Measurements from ENCODE around the gene SVOP. TPM values are rescaled to one million over a fixed set of nuclear protein-coding genes. Genes with fewer than 3 reads are reported as not detected.

The SVOP gene
- total and polyA plus RNA-seq, 11 donors = 0.14 to 5.3 (median 2.2) TPM

DNA sequence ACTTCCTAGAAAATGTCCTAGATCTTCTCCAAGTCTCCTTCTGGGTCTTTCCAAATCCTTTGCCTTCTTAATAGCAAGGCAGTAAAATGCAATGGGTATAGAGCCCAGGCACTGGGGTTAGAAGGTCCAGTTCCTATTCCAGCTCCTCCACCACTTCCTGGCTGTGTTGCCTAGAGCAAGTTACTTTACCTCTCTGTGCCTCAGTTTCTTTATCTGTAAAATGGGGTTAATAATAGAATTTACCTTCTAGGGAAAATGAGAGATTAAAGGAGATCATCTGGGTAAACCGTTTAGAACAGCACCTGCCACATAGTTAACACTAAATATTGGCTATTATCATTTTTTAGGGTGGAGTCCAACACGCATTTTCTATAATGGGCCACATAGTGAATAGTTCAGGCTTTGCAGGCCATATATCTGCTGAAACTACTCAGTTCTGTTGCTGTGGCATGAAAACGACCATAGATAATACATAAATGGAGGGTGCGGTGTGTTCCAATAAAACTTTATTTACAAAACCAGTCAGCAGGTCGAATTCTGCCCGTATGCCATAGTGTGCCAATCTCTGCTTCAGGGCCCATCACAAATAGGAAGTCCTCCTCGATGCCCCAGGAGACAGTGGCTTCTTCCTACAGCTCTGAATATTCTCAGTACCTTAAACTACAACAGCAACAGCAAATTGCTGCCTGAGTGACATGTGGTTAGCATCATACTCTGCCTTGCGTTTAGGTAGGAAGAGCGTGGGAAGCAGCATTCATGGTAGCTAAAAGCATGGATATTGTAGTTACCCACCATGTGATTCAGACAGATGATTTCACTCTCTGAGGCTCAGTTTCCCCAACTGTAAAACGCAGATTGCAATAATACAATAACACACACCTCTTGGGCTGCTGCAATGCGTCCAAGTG is 60.9 kb downstream of the SVOP start:
- no peaks in the 10 kb centered on the region for H3K9me3 ChIP-seq
- ATAC-seq (no peak), DNase-seq (no peak)
- TF ChIP-seq, protein P1, sequence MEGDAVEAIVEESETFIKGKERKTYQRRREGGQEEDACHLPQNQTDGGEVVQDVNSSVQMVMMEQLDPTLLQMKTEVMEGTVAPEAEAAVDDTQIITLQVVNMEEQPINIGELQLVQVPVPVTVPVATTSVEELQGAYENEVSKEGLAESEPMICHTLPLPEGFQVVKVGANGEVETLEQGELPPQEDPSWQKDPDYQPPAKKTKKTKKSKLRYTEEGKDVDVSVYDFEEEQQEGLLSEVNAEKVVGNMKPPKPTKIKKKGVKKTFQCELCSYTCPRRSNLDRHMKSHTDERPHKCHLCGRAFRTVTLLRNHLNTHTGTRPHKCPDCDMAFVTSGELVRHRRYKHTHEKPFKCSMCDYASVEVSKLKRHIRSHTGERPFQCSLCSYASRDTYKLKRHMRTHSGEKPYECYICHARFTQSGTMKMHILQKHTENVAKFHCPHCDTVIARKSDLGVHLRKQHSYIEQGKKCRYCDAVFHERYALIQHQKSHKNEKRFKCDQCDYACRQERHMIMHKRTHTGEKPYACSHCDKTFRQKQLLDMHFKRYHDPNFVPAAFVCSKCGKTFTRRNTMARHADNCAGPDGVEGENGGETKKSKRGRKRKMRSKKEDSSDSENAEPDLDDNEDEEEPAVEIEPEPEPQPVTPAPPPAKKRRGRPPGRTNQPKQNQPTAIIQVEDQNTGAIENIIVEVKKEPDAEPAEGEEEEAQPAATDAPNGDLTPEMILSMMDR (IDR thresholded peaks at IDR 0.05) = no peak
- TF ChIP-seq POLR2A (IDR thresholded peaks at IDR 0.05) = no peak
- no peaks in the 10 kb centered on the region for H3K36me3 ChIP-seq
- peaks cover 0 to 3% (median 0%) of the 10 kb centered on the region in 9 donors for H3K27me3 ChIP-seq
- H3K4me3 ChIP-seq = no peak overlapping the region
- H3K27ac ChIP-seq = no peak overlapping the region
- intact Hi-C loops (cut with DNase I) = loop anchor here in 3 of 10 donors (10.0 kb wide), 3 partner anchors 95 to 395 kb away; partner anchors contain the start of genes ALKBH2 (in 1 of the 3), ISCU (in 1 of the 3), SART3 (in 1 of the 3) and UNG (in 1 of the 3)
- 80 to 88% (median 85%) methylated on average over 11 of the region's 11 CpGs for WGBS, 4 donors
- H3K4me1 ChIP-seq = peaks cover 0 to 7% (median 0%) of the 10 kb centered on the region in 12 donors

- Histone ChIP-seq H3K27me3 (no peaks in the 10 kb centered on the region), H3K9me3 (no peaks in the 10 kb centered on the region), H3K4me3 (no peak overlapping the region), H3K36me3 (no peaks in the 10 kb centered on the region), H3K4me1 (peaks cover 0 to 16% (median 7%) of the 10 kb centered on the region in 12 donors), H3K27ac (peak overlapping the region in 3 of 12 donors; percentile 20 to 43 (median 20))
- DNase-seq (peak in 4 of 5 donors; percentile 54 to 84 (median 64)), ATAC-seq (peak; percentile 43 to 79 (median 68))
- TF ChIP-seq, protein P1 (IDR thresholded peaks at IDR 0.05) = no peak
- TF ChIP-seq POLR2A (IDR thresholded peaks at IDR 0.05) = no peak
- intact Hi-C loops (cut with DNase I) = loop anchor here in 3 of 10 donors (10.0 kb wide), 3 partner anchors 91 to 391 kb away; partner anchors contain the start of genes ALKBH2 (in 1 of the 3), ISCU (in 1 of the 3), SART3 (in 1 of the 3) and UNG (in 1 of the 3)
- WGBS, 4 donors = 16 to 22% (median 19%) methylated on average over 6 of the region's 6 CpGs
Observed at GRCh38 chr12:108955225-108955835, 65.5 kb downstream of the SVOP start.

DNA sequence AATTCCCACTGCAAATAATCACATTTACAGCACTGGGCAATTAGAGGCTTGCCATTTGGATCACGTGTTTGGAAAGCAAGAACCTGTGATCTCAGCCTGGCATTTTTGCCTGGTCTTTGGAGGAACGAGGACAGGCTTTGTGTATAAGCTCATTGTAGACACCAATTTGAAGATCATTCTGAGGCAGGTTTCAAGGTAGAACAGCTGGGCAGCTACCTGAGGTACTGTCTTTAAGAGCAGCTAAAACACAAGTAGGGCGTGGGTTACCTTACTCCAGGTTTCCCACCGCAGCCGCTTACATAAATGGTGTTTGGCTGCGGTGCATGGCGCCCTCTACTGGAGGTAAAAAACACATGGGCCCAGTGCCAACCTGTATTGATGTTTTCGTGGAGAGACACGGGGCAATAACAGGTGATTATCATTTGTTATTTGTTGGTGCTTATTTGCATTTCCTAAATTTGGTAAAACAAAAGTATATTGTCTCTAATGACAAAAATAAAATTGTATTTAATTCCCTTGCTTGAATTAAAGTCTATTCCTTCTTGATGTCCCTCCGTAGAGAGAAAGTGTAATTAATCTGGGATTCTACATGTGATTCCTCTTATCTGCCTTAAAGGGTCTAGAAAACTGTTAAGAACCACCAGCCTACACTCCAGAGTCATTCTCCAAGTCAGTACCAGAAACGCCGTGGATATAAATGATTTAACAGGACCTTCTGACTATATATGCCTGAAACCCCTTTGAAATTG is 69.7 kb downstream of the SVOP start:
- intact Hi-C loops (cut with DNase I) = loop anchor here in 9 of 10 donors (2.0 to 10.0 kb wide), 17 partner anchors 64 to 389 kb away; partner anchors contain the start of genes ISCU (in 4 of the 9), SART3 (in 3 of the 9), ALKBH2 (in 2 of the 9) and SSH1 (in 2 of the 9)
- TF ChIP-seq, protein P1 (IDR thresholded peaks at IDR 0.05) = peak; percentile 75 to 97 (median 88)
- no peak for TF ChIP-seq POLR2A (IDR thresholded peaks at IDR 0.05)
- peak; percentile 50 to 75 (median 67) for DNase-seq
- Histone ChIP-seq H3K4me3 (peak overlapping the region in 2 of 12 donors; percentile 9 to 21), H3K4me1 (peaks cover 0 to 18% (median 7%) of the 10 kb centered on the region in 12 donors), H3K27ac (peak overlapping the region in 1 of 12 donors; percentile 36), H3K9me3 (peaks cover 0 to 12% (median 2%) of the 10 kb centered on the region in 12 donors), H3K27me3 (no peaks in the 10 kb centered on the region), H3K36me3 (no peaks in the 10 kb centered on the region)
- WGBS, 4 donors = 24 to 27% (median 25%) methylated on average over 12 of the region's 12 CpGs
- peak; percentile 34 to 73 (median 68) for ATAC-seq
